Measurements from ENCODE around the gene ROBO3.

DNA sequence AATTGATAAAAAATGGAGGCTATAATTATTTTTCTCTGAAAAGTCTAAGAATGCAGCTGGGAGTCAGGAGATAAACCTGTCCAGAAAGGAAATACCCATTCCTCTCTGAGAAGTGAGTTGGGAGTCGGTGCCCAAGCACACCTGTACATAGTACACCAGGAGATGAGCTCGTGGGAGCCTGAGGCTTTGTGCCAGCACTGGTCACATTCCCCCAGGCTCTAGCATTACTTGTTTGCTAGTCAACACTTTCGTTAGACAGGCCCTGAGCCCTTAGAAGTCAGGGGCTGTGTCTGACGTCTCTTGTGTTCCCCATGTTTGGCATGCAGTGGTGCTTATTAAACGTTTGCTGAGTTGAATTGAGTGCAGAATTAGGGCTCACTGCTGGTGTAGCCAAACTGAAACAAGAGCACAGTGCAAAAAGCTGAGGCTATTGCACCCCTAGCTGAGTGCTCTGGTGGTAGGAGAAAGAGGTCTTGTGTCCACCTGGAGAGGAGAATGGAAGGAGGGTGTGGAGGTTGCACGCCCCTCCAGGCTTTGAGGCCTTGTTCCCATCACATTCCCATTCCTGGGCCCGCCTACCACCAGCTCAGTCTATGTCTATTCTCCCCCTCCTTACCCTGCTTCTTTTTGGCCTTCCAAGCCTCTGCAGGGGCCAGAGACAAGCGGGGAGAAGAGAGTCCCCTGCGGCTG is 25.6 kb downstream of the ROBO3 start:
- no peak for TF ChIP-seq POLR2A (IDR thresholded peaks at IDR 0.05)
- TF ChIP-seq, protein P1, sequence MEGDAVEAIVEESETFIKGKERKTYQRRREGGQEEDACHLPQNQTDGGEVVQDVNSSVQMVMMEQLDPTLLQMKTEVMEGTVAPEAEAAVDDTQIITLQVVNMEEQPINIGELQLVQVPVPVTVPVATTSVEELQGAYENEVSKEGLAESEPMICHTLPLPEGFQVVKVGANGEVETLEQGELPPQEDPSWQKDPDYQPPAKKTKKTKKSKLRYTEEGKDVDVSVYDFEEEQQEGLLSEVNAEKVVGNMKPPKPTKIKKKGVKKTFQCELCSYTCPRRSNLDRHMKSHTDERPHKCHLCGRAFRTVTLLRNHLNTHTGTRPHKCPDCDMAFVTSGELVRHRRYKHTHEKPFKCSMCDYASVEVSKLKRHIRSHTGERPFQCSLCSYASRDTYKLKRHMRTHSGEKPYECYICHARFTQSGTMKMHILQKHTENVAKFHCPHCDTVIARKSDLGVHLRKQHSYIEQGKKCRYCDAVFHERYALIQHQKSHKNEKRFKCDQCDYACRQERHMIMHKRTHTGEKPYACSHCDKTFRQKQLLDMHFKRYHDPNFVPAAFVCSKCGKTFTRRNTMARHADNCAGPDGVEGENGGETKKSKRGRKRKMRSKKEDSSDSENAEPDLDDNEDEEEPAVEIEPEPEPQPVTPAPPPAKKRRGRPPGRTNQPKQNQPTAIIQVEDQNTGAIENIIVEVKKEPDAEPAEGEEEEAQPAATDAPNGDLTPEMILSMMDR (IDR thresholded peaks at IDR 0.05) = no peak

Data from vagina (tissue), 2 donors.